IMR-90 (cell line): ENCODE data around the gene EXOSC1. TPM values are rescaled to one million over a fixed set of nuclear protein-coding genes. Genes with fewer than 3 reads are reported as not detected.

Experiments
- ATAC-seq: fragments of 200-7000 bp; cut with Tn5 transposase; 2 replicates; pipeline ENCODE4 v1.9.1; 2020; ENCODE audit warnings: low read depth, mild to moderate bottlenecking, moderate library complexity
- BruUV-seq: library from RNA; stranded (reverse); fragments of 400-500 nt; replicated peaks from 2 replicates; lab custom pipeline; 2021; lab: Mats Ljungman, UMichigan
- CTCF ChIA-PET: fragments of 300-600 bp; formaldehyde crosslinking; extraction: SDS; loops from one replicate; lab custom pipeline; 2021; ENCODE audit warnings: antibody characterized with exemption; lab: Yijun Ruan, JAX
- POLR2A ChIA-PET: fragments of 300-600 bp; sonication (Branson Sonifier 250); formaldehyde crosslinking; loops from one replicate; lab custom pipeline; 2022; ENCODE audit warnings: antibody characterized with exemption; ENCODE audit not compliant: unreplicated experiment; lab: Charles Lee
- DNase-seq: peaks from one replicate; pipeline ENCODE4 v3.0.0; 2013
- H2AFZ ChIP-seq: replicated peaks from 2 replicates; pipeline ENCODE3; 2013; ENCODE audit warnings: low read length, mild to moderate bottlenecking; ENCODE audit not compliant: poor library complexity
- H2AK5ac ChIP-seq: 2 replicates; pipeline ENCODE4 v1.6.1; 2013; ENCODE audit warnings: low read depth, low read length, inconsistent platforms
- H2AK9ac ChIP-seq: replicated peaks from 2 replicates; pipeline ENCODE3; 2013; ENCODE audit warnings: mild to moderate bottlenecking, low read depth, low read length, moderate library complexity; ENCODE audit not compliant: poor library complexity
- H2BK120ac ChIP-seq: 2 replicates; pipeline ENCODE4 v1.6.1; 2013; ENCODE audit warnings: low read depth, low read length, inconsistent platforms
- H2BK15ac ChIP-seq: 3 replicates; pipeline ENCODE4 v1.6.1; 2013; ENCODE audit warnings: low read depth, low read length, inconsistent platforms
- H2BK20ac ChIP-seq: 2 replicates; pipeline ENCODE4 v1.6.1; 2013; ENCODE audit warnings: low read depth, mild to moderate bottlenecking, inconsistent platforms, low read length, moderate library complexity
- H2BK5ac ChIP-seq: 2 replicates; pipeline ENCODE4 v1.6.1; 2013; ENCODE audit warnings: mild to moderate bottlenecking, low read depth, low read length, inconsistent platforms; ENCODE audit not compliant: poor library complexity, severe bottlenecking
- H3K14ac ChIP-seq: replicated peaks from 2 replicates; pipeline ENCODE4 v1.6.1; 2013; ENCODE audit warnings: low read depth, low read length, inconsistent platforms
- H3K18ac ChIP-seq: 2 replicates; pipeline ENCODE4 v1.6.1; 2013; ENCODE audit warnings: low read depth, low read length, control low read depth
- H3K23ac ChIP-seq: 2 replicates; pipeline ENCODE4 v1.6.1; 2013; ENCODE audit warnings: low read depth, low read length, inconsistent platforms
- H3K27ac ChIP-seq: 2 replicates; pipeline ENCODE4 v1.5.1; 2013; ENCODE audit warnings: mild to moderate bottlenecking, control low read depth, low read length; ENCODE audit not compliant: insufficient read depth
- H3K27me3 ChIP-seq: 2 replicates; pipeline ENCODE4 v1.6.1; 2013; ENCODE audit warnings: low read length; ENCODE audit not compliant: control insufficient read depth, insufficient read depth
- H3K36me3 ChIP-seq: 2 replicates; pipeline ENCODE4 v1.6.1; 2013; ENCODE audit warnings: low read length, mixed read lengths; ENCODE audit not compliant: control insufficient read depth, insufficient read depth
- H3K4ac ChIP-seq: 2 replicates; pipeline ENCODE4 v1.6.1; 2013; ENCODE audit warnings: low read depth, low read length, inconsistent platforms
- H3K4me1 ChIP-seq: 2 replicates; pipeline ENCODE4 v1.6.1; 2013; ENCODE audit warnings: low read length, mixed read lengths; ENCODE audit not compliant: control insufficient read depth, insufficient read depth
- H3K4me2 ChIP-seq: 2 replicates; pipeline ENCODE4 v1.6.1; 2013; ENCODE audit warnings: low read depth, mild to moderate bottlenecking, control low read depth, low read length, moderate library complexity
- H3K4me3 ChIP-seq: 2 replicates; pipeline ENCODE4 v1.5.1; 2013; ENCODE audit warnings: low read depth, mild to moderate bottlenecking, control low read depth, low read length, moderate library complexity; ENCODE audit not compliant: insufficient read depth
- H3K56ac ChIP-seq: 2 replicates; pipeline ENCODE4 v1.6.1; 2013; ENCODE audit warnings: low read length, inconsistent platforms; ENCODE audit not compliant: insufficient read depth; ENCODE audit errors: extremely low read depth
- H3K79me1 ChIP-seq, 2 experiments: 2 replicates each; pipeline ENCODE4 v1.6.1; 2013; ENCODE audit warnings: low read length in 2 of 2, inconsistent platforms in 1 of 2, low read depth in 1 of 2
- H3K9ac ChIP-seq: 2 replicates; pipeline ENCODE4 v1.6.1; 2013; ENCODE audit warnings: low read depth, low read length, control low read depth
- H3K9me1 ChIP-seq: 2 replicates; pipeline ENCODE4 v1.6.1; 2013; ENCODE audit warnings: low read length, inconsistent platforms; ENCODE audit not compliant: insufficient read depth
- H3K9me3 ChIP-seq: 2 replicates; pipeline ENCODE4 v1.6.1; 2013; ENCODE audit warnings: low read length; ENCODE audit not compliant: control insufficient read depth, insufficient read depth
- H4K20me1 ChIP-seq: 2 replicates; pipeline ENCODE4 v1.6.1; 2013; ENCODE audit warnings: low read length, inconsistent platforms; ENCODE audit not compliant: insufficient read depth
- H4K5ac ChIP-seq: 2 replicates; pipeline ENCODE4 v1.6.1; 2013; ENCODE audit warnings: mild to moderate bottlenecking, low read depth, low read length, control low read depth
- H4K8ac ChIP-seq, 2 experiments: 2 replicates each; pipeline ENCODE4 v1.6.1; 2013; ENCODE audit warnings: low read depth in 2 of 2, low read length in 2 of 2, control low read depth in 1 of 2, inconsistent platforms in 1 of 2
- H4K91ac ChIP-seq: 2 replicates; pipeline ENCODE4 v1.6.1; 2013; ENCODE audit warnings: low read depth, low read length, inconsistent platforms; ENCODE audit not compliant: insufficient read depth
- BHLHE40 ChIP-seq: fragments of 150-350 bp; IDR thresholded peaks from 2 replicates; pipeline ENCODE4 v1.6.1; 2016; ENCODE audit warnings: mild to moderate bottlenecking, low read depth, low read length
- CEBPB ChIP-seq: IDR thresholded peaks from 2 replicates; pipeline ENCODE4 v1.6.1; 2012; ENCODE audit warnings: low read depth, low read length, improper control_type of control experiment
- CHD1 ChIP-seq: IDR thresholded peaks from 2 replicates; pipeline ENCODE4 v1.6.1; 2012; ENCODE audit warnings: low read depth, low read length, improper control_type of control experiment
- ELK1 ChIP-seq: fragments of 150-350 bp; IDR thresholded peaks from 2 replicates; pipeline ENCODE4 v1.6.1; 2016; ENCODE audit warnings: low read depth, mild to moderate bottlenecking, low read length, moderate library complexity, borderline replicate concordance
- FOS ChIP-seq: fragments of 150-350 bp; IDR thresholded peaks from 2 replicates; pipeline ENCODE4 v1.6.1; 2016; ENCODE audit warnings: low read depth, low read length
- MAFK ChIP-seq: IDR thresholded peaks from 2 replicates; pipeline ENCODE4 v1.6.1; 2012; ENCODE audit warnings: low read depth, low read length, improper control_type of control experiment
- MAZ ChIP-seq: IDR thresholded peaks from 2 replicates; pipeline ENCODE4 v1.6.1; 2012; ENCODE audit warnings: low read depth, mild to moderate bottlenecking, low read length, improper control_type of control experiment, moderate library complexity, borderline replicate concordance
- MXI1 ChIP-seq: IDR thresholded peaks from 2 replicates; pipeline ENCODE4 v1.6.1; 2012; ENCODE audit warnings: low read depth, mild to moderate bottlenecking, low read length, moderate library complexity, borderline replicate concordance
- NFE2L2 ChIP-seq: fragments of 150-350 bp; IDR thresholded peaks from 2 replicates; pipeline ENCODE4 v1.6.1; 2016; ENCODE audit warnings: low read depth, mild to moderate bottlenecking, low read length
- POLR2A ChIP-seq: IDR thresholded peaks from 2 replicates; pipeline ENCODE4 v1.6.1; 2012; ENCODE audit warnings: mild to moderate bottlenecking, low read depth, low read length
- RAD21 ChIP-seq: IDR thresholded peaks from 2 replicates; pipeline ENCODE4 v1.6.1; 2012; ENCODE audit warnings: low read length, improper control_type of control experiment
- RCOR1 ChIP-seq: IDR thresholded peaks from 2 replicates; pipeline ENCODE4 v1.6.1; 2012; ENCODE audit warnings: mild to moderate bottlenecking, low read length, improper control_type of control experiment; ENCODE audit not compliant: insufficient replicate concordance
- RFX5 ChIP-seq: IDR thresholded peaks from 2 replicates; pipeline ENCODE4 v1.8.0; 2012; ENCODE audit warnings: low read depth, mild to moderate bottlenecking, low read length, moderate library complexity
- SMC3 ChIP-seq: fragments of 150-350 bp; IDR thresholded peaks from 2 replicates; pipeline ENCODE4 v1.6.1; 2016; ENCODE audit warnings: low read depth, mild to moderate bottlenecking, antibody characterized with exemption, low read length, moderate library complexity
- WGBS, 2 experiments: methylation state at CpG; one replicate each; pipeline versions ENCODE4 v1.1.5 to v1.1.7; 2013; ENCODE audit warnings: missing lambda C conversion rate in 2 of 2; ENCODE audit not compliant: insufficient read length in 1 of 2; ENCODE audit errors: extremely low coverage in 2 of 2; 5-methylcytosine and 5-hydroxymethylcytosine counted together
- dilution Hi-C: fragments of 300-500 bp; cut with HindIII; formaldehyde crosslinking; loops from one replicate; pipeline ENCODE4 v1.14.3; 2018; ENCODE audit warnings: low sequenced_read_pairs; ENCODE audit not compliant: unreplicated experiment
- in situ Hi-C: fragments of 300-500 bp; cut with MboI; formaldehyde crosslinking; loops from 3 replicates; pipeline ENCODE4 v1.14.3; 2019; ENCODE audit warnings: low sequenced_read_pairs, inconsistent platforms, mixed read lengths
- intact Hi-C: fragments of 100-400 bp; cut with micrococcal nuclease; formaldehyde crosslinking; loops from 2 replicates; pipeline ENCODE4 v1.10.0; 2022
- polyA plus RNA-seq, 3 experiments: library from polyadenylated mRNA; depleted of rRNA; stranded (reverse); fragments of >200 nt; gene quantifications; 2 replicates each; pipeline ENCODE4 v1.2.3, GENCODE V29; 2012; ENCODE audit warnings: low replicate concordance in 1 of 3
- total RNA-seq: library from RNA; depleted of rRNA; stranded (reverse); fragments of >200 nt; gene quantifications from 2 replicates; pipeline ENCODE4 v1.2.3, GENCODE V29; 2012
- TF ChIP-seq, protein P1 (sequence below): fragments of 150-350 bp; IDR thresholded peaks from 2 replicates; pipeline ENCODE4 v1.6.1; 2017; ENCODE audit warnings: mild to moderate bottlenecking, antibody characterized with exemption, low read length, low read depth
- TF ChIP-seq, protein P2 (sequence below): conservative IDR thresholded peaks from 2 replicates; pipeline ENCODE4 v1.5.1; 2012; ENCODE audit warnings: mild to moderate bottlenecking, low read depth, low read length, improper control_type of control experiment

Gene EXOSC1
- total and polyA plus RNA-seq, 2 of the 4 experiments (the other 2 are of a cell fraction): 49.7 to 51.6 TPM

DNA sequence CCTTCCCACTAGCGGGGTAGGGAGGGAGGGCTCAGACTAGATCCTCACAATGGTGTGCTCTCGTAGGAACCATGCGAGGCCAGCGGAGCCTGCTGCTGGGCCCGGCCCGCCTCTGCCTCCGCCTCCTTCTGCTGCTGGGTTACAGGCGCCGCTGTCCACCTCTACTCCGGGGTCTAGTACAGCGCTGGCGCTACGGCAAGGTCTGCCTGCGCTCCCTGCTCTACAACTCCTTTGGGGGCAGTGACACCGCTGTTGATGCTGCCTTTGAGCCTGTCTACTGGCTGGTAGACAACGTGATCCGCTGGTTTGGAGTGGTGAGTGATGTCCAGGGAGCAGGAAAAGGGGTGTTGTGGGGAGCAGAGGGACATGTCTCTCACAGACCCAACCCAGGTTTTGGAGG lies 5.8 kb upstream of the EXOSC1 start:
- no peak overlapping the region for H2BK15ac ChIP-seq
- WGBS, 2 experiments: 98% methylated on average over 6 of the region's 17 CpGs; no CpG with 5 or more reads in 1 of the 2 experiments
- H3K27ac ChIP-seq: no peak overlapping the region
- H2BK120ac ChIP-seq: no peak overlapping the region
- no peak overlapping the region for H4K91ac ChIP-seq
- no peak overlapping the region for H3K14ac ChIP-seq
- H4K5ac ChIP-seq: no peak overlapping the region
- peaks cover 5% of the 10 kb centered on the region; the same call in 1 of the 2 replicates for H3K4me1 ChIP-seq
- no peak overlapping the region for H2BK5ac ChIP-seq
- POLR2A ChIA-PET: no interaction called here
- peaks cover 50% of the 10 kb centered on the region for H3K36me3 ChIP-seq
- no peak overlapping the region for H3K4ac ChIP-seq
- H3K4me2 ChIP-seq: no peak overlapping the region
- H3K23ac ChIP-seq: no peak overlapping the region
- H3K18ac ChIP-seq: no peak overlapping the region
- intact Hi-C loops: no loop called here
- TF ChIP-seq, protein P1, sequence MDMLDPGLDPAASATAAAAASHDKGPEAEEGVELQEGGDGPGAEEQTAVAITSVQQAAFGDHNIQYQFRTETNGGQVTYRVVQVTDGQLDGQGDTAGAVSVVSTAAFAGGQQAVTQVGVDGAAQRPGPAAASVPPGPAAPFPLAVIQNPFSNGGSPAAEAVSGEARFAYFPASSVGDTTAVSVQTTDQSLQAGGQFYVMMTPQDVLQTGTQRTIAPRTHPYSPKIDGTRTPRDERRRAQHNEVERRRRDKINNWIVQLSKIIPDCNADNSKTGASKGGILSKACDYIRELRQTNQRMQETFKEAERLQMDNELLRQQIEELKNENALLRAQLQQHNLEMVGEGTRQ: no peak
- TF ChIP-seq CEBPB (no peak), BHLHE40 (no peak), FOS (no peak), POLR2A (no peak), SMC3 (no peak), MAZ (no peak), MXI1 (no peak), RFX5 (no peak), ELK1 (no peak), RAD21 (no peak), MAFK (no peak), NFE2L2 (no peak), CHD1 (no peak), RCOR1 (no peak)
- TF ChIP-seq, protein P2, sequence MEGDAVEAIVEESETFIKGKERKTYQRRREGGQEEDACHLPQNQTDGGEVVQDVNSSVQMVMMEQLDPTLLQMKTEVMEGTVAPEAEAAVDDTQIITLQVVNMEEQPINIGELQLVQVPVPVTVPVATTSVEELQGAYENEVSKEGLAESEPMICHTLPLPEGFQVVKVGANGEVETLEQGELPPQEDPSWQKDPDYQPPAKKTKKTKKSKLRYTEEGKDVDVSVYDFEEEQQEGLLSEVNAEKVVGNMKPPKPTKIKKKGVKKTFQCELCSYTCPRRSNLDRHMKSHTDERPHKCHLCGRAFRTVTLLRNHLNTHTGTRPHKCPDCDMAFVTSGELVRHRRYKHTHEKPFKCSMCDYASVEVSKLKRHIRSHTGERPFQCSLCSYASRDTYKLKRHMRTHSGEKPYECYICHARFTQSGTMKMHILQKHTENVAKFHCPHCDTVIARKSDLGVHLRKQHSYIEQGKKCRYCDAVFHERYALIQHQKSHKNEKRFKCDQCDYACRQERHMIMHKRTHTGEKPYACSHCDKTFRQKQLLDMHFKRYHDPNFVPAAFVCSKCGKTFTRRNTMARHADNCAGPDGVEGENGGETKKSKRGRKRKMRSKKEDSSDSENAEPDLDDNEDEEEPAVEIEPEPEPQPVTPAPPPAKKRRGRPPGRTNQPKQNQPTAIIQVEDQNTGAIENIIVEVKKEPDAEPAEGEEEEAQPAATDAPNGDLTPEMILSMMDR: no peak
- no peak overlapping the region for H2AFZ ChIP-seq
- peaks cover 23% of the 10 kb centered on the region for H3K9me1 ChIP-seq
- no peak overlapping the region for H3K9ac ChIP-seq
- in situ Hi-C loops: no loop called here
- peaks cover 50% of the 10 kb centered on the region for H4K20me1 ChIP-seq
- H2AK5ac ChIP-seq: no peak overlapping the region
- H3K27me3 ChIP-seq: no peaks in the 10 kb centered on the region
- no peak overlapping the region for H2BK20ac ChIP-seq
- CTCF ChIA-PET: no interaction called here
- H2AK9ac ChIP-seq: no peak overlapping the region
- dilution Hi-C loops: no loop called here
- BruUV-seq: no TSS peak
- H4K8ac ChIP-seq: no peak overlapping the region
- ATAC-seq (no peak), DNase-seq (no peak)
- H3K4me3 ChIP-seq: no peak overlapping the region
- peaks cover 55 to 89% of the 10 kb centered on the region in 2 experiments for H3K79me1 ChIP-seq
- H3K9me3 ChIP-seq: no peaks in the 10 kb centered on the region
- H3K56ac ChIP-seq: no peak overlapping the region
